SIG-M5 (cell line): Measurements from ENCODE around the gene CCNA2.

Source experiments
- DNase-seq: peaks from one replicate; lab custom pipeline; 2025; lab: John Stamatoyannopoulos, UW

Gene CCNA2

GRCh38 chr4:121823505-121824170 is at the start of gene CCNA2:
CCNA2 (minus strand) TSS chr4:121823883; CDS start chr4:121823628, 255 bp downstream.
- DNase-seq: peak; percentile 84

GRCh38 chr4:121869841-121870822 is 46.4 kb upstream of the CCNA2 start, which contains the start of gene BBS7:
BBS7 (minus strand) TSS chr4:121870474; CDS start chr4:121870313, 161 bp downstream.
- DNase-seq: peak; percentile 76

GRCh38 chr4:121863799-121864198 is 40.1 kb upstream of the CCNA2 start:
- no peak for DNase-seq

- DNase-seq: no peak
Observed at GRCh38 chr4:121861426-121861825, 37.7 kb upstream of the CCNA2 start.

- no peak for DNase-seq
Observed at GRCh38 chr4:121860121-121860520, 36.4 kb upstream of the CCNA2 start.

- DNase-seq: no peak
Observed at GRCh38 chr4:121851354-121851753, 27.7 kb upstream of the CCNA2 start.

GRCh38 chr4:121846662-121847061 is 23.0 kb upstream of the CCNA2 start:
- no peak for DNase-seq

- no peak for DNase-seq
Observed at GRCh38 chr4:121842862-121843261, 19.2 kb upstream of the CCNA2 start.

- no peak for DNase-seq
Observed at GRCh38 chr4:121838136-121838535, 14.5 kb upstream of the CCNA2 start.

GRCh38 chr4:121829511-121829910 is 5.8 kb upstream of the CCNA2 start:
- DNase-seq: no peak

GRCh38 chr4:121827853-121828252 is 4.2 kb upstream of the CCNA2 start:
- DNase-seq: no peak

- no peak for DNase-seq
Observed at GRCh38 chr4:121824950-121825349, 1.3 kb upstream of the CCNA2 start.

- no peak for DNase-seq
Observed at GRCh38 chr4:121824171-121824527, 466 bp upstream of the CCNA2 start.

GRCh38 chr4:121822796-121823504 is 733 bp downstream of the CCNA2 start:
- DNase-seq: no peak

- no peak for DNase-seq
Observed at GRCh38 chr4:121822047-121822446, 1.6 kb downstream of the CCNA2 start.

GRCh38 chr4:121819216-121819965 is 4.3 kb downstream of the CCNA2 start:
- no peak for DNase-seq

- DNase-seq: no peak
Observed at GRCh38 chr4:121818215-121818614, 5.5 kb downstream of the CCNA2 start.

- DNase-seq: no peak
Observed at GRCh38 chr4:121817701-121818100, 6.0 kb downstream of the CCNA2 start.

- no peak for DNase-seq
Observed at GRCh38 chr4:121817006-121817405, 6.7 kb downstream of the CCNA2 start.

GRCh38 chr4:121814756-121815155 is 8.9 kb downstream of the CCNA2 start:
- no peak for DNase-seq

- DNase-seq: no peak
Observed at GRCh38 chr4:121811122-121811521, 12.6 kb downstream of the CCNA2 start.

GRCh38 chr4:121806411-121806810 is 17.3 kb downstream of the CCNA2 start:
- no peak for DNase-seq
